Breast epithelium (tissue), 4 donors: ENCODE measurements around the gene PGGHG. TPM values are rescaled to one million over a fixed set of nuclear protein-coding genes. Genes with fewer than 3 reads are reported as not detected.

Experiments
- DNase-seq, 2 donors: peaks; one replicate each; pipeline ENCODE4 v3.0.0-alpha.2; 2019; ENCODE audit warnings: low spot score in 2 of 2
- H3K27ac ChIP-seq, 2 donors: fragments of 200-600 bp; sonication (generic) in 1 of 2; one replicate each; pipeline ENCODE4 v1.5.1; 2016 to 2019; ENCODE audit warnings: mild to moderate bottlenecking in 1 of 2
- H3K27me3 ChIP-seq, 2 donors: fragments of 200-600 bp; sonication (generic) in 1 of 2; one replicate each; pipeline versions ENCODE4 v1.5.1 to v1.6.0; 2017 to 2019; ENCODE audit warnings: control low read depth in 1 of 2, mild to moderate bottlenecking in 1 of 2
- H3K36me3 ChIP-seq: fragments of 200-600 bp; one replicate; pipeline ENCODE4 v1.5.1; 2019
- H3K4me1 ChIP-seq, 2 donors: fragments of 200-600 bp; sonication (generic); one replicate each; pipeline ENCODE4 v1.5.1; 2016 to 2019; ENCODE audit warnings: control low read depth in 1 of 2
- H3K4me3 ChIP-seq, 3 donors: fragments of 200-600 bp; sonication (generic); 1 replicate in 2 of 3; 2 replicates in 1 of 3; pipeline ENCODE4 v1.5.1; 2016 to 2019; ENCODE audit warnings: mild to moderate bottlenecking in 3 of 3, moderate library complexity in 2 of 3
- H3K9me3 ChIP-seq, 2 donors: fragments of 200-600 bp; sonication (generic) in 1 of 2; one replicate each; pipeline ENCODE4 v1.5.1; 2016 to 2019; ENCODE audit warnings: control low read depth in 1 of 2
- POLR2A ChIP-seq: fragments of 450-650 bp; IDR thresholded peaks from one replicate; pipeline ENCODE4 v1.6.1; 2016; ENCODE audit warnings: antibody characterized with exemption, mild to moderate bottlenecking, moderate library complexity
- POLR2AphosphoS5 ChIP-seq, 3 donors: sonication (generic); formaldehyde crosslinking; IDR thresholded peaks; one replicate each; pipeline ENCODE4 v1.6.1; 2017; ENCODE audit warnings: antibody characterized with exemption in 3 of 3
- intact Hi-C: fragments of 100-400 bp; cut with DNase I; formaldehyde crosslinking; loops from one replicate; pipeline ENCODE4 v1.15.1; 2023; ENCODE audit warnings: low total_unique reads
- total RNA-seq, 3 donors: library from RNA; depleted of rRNA; stranded (reverse); fragments of >200 nt; gene quantifications; one replicate each; pipeline ENCODE4 v1.1.0, GENCODE V29; 2016
- TF ChIP-seq, protein P1 (sequence below), 3 donors: fragments of 450-650 bp; IDR thresholded peaks; one replicate each; pipeline ENCODE4 v1.5.1; 2016 to 2017; ENCODE audit warnings: antibody characterized with exemption in 3 of 3, mild to moderate bottlenecking in 3 of 3, moderate library complexity in 3 of 3

Gene PGGHG
- total RNA-seq, 3 donors from 2014 or later = 13.0 to 63.9 (median 37.3) TPM

DNA sequence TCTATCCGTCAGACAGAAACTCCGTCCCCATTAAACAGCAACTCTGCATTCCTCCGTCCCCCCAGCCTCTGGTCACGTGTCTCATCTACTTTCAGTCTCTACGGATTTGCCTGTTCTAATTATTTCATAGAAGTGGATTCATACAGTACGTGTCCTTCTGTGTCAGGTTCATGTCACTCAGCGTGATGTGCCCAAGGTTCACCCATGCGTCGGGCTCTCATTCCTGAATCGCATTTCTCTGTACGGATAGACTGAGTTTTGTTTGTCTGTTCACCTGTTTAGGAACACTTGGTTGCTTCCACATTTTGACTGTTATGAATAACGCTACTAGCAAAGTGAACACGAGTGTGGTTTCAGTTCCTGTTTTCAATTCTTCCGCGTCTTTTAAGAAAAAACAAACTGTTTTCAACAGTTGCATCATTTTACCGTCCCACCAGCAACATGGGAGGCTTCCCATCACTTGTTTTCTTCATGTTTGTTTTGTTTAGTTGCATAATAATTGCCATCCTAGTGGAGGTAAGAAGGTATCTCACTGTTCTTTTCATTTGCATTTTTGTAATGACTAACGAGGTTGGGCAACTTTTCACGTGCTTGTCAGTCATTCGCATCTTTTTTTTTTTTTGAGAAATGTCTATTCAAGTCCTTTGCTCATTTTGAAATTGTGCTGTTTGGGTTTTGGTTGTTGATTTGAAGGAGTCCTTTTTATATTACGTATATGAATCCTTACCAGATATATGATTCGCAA, 19.6 kb upstream of the PGGHG start:
- Histone ChIP-seq H3K27ac (peak overlapping the region; percentile 52 to 78), H3K4me3 (peak overlapping the region in 2 of 3 donors; percentile 9 to 62), H3K27me3 (no peaks in the 10 kb centered on the region), H3K9me3 (no peaks in the 10 kb centered on the region), H3K4me1 (no peaks in the 10 kb centered on the region), H3K36me3 (no peaks in the 10 kb centered on the region)
- DNase-seq = no peak
- intact Hi-C loops = no loop called here
- TF ChIP-seq, protein P1, sequence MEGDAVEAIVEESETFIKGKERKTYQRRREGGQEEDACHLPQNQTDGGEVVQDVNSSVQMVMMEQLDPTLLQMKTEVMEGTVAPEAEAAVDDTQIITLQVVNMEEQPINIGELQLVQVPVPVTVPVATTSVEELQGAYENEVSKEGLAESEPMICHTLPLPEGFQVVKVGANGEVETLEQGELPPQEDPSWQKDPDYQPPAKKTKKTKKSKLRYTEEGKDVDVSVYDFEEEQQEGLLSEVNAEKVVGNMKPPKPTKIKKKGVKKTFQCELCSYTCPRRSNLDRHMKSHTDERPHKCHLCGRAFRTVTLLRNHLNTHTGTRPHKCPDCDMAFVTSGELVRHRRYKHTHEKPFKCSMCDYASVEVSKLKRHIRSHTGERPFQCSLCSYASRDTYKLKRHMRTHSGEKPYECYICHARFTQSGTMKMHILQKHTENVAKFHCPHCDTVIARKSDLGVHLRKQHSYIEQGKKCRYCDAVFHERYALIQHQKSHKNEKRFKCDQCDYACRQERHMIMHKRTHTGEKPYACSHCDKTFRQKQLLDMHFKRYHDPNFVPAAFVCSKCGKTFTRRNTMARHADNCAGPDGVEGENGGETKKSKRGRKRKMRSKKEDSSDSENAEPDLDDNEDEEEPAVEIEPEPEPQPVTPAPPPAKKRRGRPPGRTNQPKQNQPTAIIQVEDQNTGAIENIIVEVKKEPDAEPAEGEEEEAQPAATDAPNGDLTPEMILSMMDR (IDR thresholded peaks at IDR 0.05) = peak in 1 of 3 donors; percentile 8
- no peak for TF ChIP-seq POLR2A
- TF ChIP-seq POLR2AphosphoS5 (IDR thresholded peaks at IDR 0.05) = peak in 1 of 3 donors; percentile 19

DNA sequence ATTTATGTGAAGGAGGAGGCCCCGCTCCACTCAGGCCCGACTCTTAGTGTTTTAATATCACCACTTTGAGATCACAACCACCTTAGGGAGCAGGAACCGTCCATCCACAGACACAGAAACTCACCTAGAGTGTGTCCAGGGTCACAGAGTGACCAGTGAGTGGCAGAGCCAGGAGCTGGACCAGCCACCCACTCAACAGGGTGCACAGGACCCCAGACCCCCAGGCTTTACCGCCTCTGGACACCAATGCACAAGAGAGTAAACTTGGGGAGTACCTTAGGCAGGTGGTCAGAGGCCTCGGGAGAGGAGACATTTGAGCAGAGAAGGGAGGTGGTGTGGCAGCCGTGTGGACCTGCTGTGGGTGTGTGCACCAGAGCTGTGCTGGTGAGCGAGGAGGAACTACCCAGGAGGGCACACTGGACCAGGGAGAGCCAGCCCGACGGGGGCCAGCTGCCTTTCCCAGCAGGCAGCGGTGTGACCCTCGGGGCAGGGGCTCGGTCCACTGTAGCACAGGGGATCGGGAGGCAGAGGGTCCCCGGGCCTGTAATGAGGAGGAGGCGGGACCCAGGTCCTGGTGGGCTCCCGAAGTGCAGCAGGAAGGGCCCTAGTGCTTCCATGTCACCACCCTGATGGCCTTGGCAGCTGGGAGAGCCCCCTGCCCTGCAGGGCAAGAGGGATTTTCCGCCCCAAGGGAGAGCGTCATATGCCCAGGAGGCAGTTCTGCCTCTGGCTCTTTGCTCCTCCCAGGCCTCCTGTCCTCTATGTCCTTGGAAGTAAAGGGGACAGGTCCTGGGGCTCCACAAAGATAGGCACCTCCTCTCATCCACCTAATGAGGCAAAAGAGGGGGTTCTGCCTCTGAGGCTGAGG, 18.2 kb upstream of the PGGHG start:
- intact Hi-C loops = no loop called here
- Histone ChIP-seq H3K9me3 (no peaks in the 10 kb centered on the region), H3K27me3 (no peaks in the 10 kb centered on the region), H3K4me3 (no peak overlapping the region), H3K36me3 (no peaks in the 10 kb centered on the region), H3K4me1 (no peaks in the 10 kb centered on the region), H3K27ac (peak overlapping the region; percentile 14 to 33)
- no peak for DNase-seq
- TF ChIP-seq POLR2A (no peak), POLR2AphosphoS5 (IDR thresholded peaks at IDR 0.05) (no peak)
- TF ChIP-seq, protein P1 (IDR thresholded peaks at IDR 0.05) = no peak

DNA sequence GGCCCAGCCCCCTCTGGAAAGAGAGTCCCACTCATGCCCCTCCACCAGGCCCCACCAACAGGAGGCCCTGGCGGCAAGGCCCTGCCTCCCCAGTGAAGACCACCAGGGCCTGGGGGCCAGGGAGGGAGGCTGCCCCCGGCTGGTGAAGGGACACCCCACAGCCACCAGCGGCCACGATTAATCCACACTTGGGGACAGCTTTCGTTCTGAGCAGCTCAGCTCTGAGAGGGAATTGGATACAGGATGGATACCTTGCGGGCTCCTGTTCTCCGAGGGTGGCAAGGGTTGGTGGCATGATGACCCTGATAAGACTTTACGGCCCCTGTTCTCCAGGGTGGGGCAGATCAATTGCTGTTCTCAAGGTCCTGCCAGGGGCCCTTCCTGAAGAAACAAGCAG, 17.6 kb upstream of the PGGHG start:
- no peak for TF ChIP-seq POLR2AphosphoS5 (IDR thresholded peaks at IDR 0.05)
- TF ChIP-seq, protein P1 (IDR thresholded peaks at IDR 0.05) = no peak
- TF ChIP-seq POLR2A = no peak
- Histone ChIP-seq H3K27me3 (no peaks in the 10 kb centered on the region), H3K4me1 (no peaks in the 10 kb centered on the region), H3K36me3 (no peaks in the 10 kb centered on the region), H3K27ac (no peak overlapping the region), H3K9me3 (peaks cover 0 to 4% of the 10 kb centered on the region in 2 donors), H3K4me3 (no peak overlapping the region)
- intact Hi-C loops = no loop called here
- no peak for DNase-seq

DNA sequence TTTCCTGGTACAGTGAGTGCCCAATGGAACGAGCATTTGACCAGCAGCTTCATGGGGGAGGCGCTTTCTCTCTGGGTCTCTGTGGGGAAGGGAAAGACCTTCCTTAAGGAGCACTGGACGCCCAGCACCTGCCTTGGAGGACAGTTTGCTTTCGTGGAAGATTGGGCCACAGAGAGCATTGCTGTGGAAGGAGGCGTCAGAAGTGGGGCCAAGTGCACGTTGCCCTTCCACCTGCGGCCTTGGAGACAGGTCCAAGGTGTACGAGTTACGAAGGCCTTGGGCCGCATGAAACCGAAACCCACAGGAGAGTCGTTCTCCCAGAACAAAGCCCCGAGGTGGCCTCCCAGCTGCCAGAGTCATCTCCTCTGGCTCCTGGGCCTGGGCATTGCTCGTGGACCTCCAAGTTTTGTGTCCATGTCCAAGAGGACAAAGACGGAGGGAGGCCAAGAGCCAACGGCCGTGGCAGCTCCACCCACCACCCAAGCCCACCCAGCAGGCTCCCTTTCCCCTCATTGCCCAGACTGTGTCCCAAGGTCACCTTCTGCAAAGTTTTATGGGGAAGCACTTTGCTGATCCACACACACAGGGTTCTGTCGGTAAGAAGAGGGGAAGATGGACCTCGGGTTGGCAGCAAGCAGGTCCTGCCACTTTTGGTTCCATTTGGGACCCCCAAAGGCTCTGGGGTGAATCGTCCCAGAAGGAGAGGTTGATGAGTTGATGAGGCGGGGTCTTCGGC, 16.6 kb upstream of the PGGHG start:
- DNase-seq = no peak
- H3K4me3 ChIP-seq = no peak overlapping the region
- intact Hi-C loops = no loop called here
- H3K9me3 ChIP-seq = peaks cover 0 to 4% of the 10 kb centered on the region in 2 donors
- TF ChIP-seq, protein P1 (IDR thresholded peaks at IDR 0.05) = no peak
- TF ChIP-seq POLR2AphosphoS5 (IDR thresholded peaks at IDR 0.05) = no peak
- no peak for TF ChIP-seq POLR2A
- H3K4me1 ChIP-seq = no peaks in the 10 kb centered on the region
- no peaks in the 10 kb centered on the region for H3K36me3 ChIP-seq
- H3K27ac ChIP-seq = no peak overlapping the region
- no peaks in the 10 kb centered on the region for H3K27me3 ChIP-seq
